HCEC 1CT (cell line): ENCODE results near the gene FCHO2.

ENCODE experiments used
- DNase-seq: peaks from one replicate; pipeline ENCODE4 v3.0.0-alpha.2; 2017

The FCHO2 gene

DNA sequence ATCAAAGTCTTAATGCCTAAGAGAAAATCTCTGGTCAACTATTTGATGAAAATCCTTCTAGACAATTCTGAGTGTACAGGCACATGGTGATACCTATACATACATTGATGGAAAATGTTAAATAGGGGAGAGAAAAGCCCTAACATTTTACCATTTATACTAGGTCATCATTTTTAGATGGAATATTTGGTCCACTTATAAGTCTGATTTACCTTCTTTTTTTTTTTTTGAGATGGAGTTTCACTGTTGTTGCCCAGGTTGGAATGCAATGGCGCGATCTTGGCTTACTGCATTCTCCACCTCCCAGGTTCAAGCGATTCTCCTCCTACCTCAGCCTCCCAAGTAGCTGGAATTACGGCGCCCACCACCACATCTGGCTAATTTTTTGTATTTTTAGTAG is 81.7 kb downstream of the FCHO2 start:
- no peak for DNase-seq

DNA sequence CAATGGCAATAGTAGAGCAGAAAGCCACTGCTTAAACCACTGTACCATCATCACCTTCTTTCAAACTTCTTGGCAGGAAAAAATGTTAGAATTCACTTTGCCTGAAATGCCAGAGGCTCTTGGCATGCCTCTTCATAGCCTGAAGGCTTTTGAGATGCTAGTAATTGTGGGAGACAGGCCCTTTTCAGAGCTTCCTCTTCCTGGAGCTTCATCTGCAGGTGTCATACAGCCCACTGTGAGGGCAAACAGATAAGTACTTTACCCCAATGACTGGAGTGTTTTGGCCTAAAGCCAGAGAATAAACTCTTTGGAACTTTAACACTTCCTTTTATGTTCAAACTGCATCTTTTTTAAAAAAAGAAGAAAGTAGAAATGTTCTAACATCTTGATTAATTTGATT is 83.2 kb downstream of the FCHO2 start:
- no peak for DNase-seq

- DNase-seq, result no peak
These were observed 87.2 kb downstream of the FCHO2 start for GRCh38 chr5:73042993-73043392.

DNA sequence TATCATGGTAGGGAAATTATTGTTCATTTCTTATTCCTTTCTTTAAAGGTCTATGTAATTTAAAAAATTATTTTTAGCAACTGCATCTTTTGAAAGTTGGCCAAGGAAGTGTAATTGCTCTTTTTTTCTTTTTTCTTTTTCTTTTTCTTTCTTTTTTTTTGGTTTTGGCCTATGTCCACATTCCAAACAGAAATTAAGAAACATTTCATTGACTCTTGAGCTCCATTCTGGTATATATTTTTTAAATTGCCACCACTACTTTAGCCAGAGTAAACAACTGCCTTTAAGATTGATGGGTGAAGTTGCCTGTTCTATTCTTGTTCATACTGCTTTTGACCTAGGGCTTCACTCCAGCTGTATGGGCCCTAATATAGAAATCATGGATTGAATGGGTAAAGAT is 88.7 kb downstream of the FCHO2 start:
- no peak for DNase-seq

DNA sequence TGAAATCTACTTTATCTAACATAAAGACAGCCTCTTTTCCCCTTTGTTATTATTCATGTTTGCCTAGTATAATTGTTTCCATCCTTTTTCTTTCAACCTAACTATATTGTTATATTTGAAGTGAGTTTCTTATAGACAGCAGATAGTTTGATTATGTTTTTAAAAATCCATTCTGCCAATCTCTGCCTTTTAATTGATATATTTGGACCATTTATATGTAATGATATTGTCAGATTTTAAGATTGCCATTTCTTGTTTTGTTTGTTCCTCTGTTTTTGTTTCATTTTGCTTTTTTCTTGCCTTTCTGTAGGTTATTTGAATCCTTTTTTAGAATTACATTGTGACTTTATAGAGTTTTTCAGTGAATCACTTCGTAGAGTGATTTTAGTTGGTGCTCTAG is 89.8 kb downstream of the FCHO2 start:
- DNase-seq, result no peak

DNA sequence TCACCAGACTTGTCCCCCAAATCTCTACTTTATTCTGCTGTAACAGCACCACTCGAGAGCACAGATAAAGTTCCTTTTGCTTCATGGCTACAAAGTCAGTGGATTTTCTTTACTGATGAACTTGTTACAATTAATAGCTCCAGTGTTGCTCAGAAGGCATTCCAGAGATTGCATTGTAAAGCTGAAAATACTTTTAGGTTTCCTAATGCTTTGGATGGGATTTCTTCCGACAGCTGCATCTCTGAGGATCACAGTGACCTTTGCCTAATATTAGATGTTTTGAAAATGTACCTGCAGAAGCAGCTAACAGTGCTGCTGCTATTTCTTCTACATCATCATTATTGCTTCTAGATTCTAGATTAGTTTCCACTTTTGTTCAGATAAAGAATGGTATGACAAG is 105.8 kb downstream of the FCHO2 start:
- no peak for DNase-seq

DNA sequence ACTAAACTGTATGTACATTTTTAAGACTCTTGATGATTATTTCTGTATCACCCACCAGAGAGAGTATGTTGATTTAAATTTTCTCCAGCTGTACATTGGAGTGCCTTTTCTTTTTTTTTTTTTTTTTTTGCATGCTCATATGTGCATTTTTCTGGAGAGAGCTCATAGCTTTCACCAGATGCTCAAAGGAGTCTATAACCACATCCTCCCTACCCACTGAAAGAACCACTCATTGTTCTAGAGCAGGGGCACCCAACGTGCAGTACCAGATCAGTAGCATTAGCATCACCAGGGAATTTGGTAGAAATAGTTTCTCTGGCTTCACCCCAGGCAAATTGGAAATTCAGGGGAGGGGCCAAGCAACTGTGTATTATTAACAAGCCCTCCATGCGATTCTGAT is 110.6 kb downstream of the FCHO2 start:
- peak; percentile 85 for DNase-seq

DNA sequence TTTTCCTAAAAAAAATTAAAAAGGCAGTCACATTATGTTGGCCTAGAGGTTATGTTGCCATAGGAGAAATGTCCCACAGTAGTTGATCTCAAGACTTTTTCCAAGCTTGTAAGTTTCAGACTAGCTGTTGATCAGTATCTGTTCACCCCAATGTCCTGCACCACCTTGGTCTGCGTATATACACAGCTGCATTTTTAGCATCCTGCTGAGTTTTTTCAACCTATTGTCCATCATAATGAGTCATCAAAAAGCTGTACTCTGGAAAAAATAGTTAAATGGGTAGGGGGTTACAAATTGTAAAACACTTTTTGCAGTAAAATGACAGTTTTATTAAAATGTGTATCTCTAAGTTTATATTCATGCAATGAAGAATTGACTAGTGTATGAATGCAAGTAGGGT is 111.4 kb downstream of the FCHO2 start:
- DNase-seq, result no peak

GRCh38 chr5:73081093-73081492 is 125.3 kb downstream of the FCHO2 start:
- DNase-seq, result no peak

DNA sequence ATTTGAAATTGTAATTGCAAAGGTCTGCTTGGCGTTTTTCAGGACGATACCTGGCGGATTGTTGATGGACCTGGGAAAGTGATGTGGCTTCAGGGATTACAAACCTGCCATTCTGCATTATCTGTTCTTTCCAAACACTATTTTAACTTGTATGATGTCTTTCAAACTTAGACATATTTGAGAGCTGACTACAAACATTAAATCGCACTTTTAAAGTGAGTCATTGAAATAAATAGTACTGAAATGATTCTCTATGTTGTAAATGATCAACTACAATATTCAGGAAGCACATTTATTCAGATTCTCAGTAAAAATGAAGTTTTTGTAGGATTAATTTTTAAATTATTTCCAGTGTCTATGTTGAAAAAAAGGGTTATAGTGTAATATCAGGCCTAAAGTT is 132.2 kb downstream of the FCHO2 start:
- peak; percentile 71 for DNase-seq

- DNase-seq, result peak; percentile 74
These were observed 138.1 kb downstream of the FCHO2 start for GRCh38 chr5:73093943-73094342.

- DNase-seq, result no peak
These were observed 138.6 kb downstream of the FCHO2 start for GRCh38 chr5:73094415-73094814.

DNA sequence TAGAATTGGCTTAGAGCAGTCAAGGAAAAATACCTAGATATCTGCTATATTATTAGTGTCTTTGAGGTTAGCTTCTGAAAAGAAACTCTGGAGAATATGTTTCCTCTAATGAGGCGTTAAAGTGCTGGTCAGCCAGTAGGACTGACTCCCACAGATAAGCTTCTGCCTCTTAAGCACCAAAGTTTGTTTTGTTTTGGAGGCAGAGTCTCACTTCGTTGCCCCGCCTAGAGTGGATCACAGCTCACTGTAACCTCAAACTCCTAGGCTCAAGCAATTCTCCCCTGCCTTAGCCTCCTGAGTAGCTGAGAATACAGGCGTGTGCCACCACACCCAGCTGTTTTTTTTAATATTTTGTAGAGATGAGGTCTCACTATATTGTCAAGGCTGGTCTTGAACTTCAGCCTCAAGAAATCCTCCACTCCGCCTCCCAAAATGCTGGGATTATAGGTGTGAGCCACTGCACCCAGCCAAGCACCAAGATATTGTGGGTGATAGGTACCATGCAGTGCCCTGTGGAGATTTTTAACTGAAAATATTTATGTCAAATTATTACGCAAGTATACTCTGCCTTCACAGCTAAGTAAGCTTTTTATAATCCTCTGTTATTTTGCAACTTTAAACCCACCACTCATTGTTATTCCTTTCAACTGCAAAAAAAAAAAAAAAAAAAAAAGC is 139.9 kb downstream of the FCHO2 start:
- no peak for DNase-seq

DNA sequence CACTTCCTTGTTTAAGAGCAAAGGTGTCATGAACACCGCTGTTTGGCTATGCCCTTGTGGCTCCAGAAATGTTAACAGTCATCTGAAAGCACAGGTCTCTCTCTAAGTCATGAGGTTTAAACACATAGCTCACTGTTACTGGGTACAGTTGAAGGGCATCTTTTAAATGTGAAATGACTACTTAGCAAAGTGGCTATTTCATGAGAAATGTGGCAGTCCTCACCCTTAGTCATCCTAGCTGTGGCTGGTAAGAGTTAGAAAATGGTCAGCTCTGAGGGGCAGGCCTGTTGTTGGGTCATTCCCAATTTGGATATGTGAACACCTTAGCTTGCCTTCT is 140.4 kb downstream of the FCHO2 start:
- no peak for DNase-seq

DNA sequence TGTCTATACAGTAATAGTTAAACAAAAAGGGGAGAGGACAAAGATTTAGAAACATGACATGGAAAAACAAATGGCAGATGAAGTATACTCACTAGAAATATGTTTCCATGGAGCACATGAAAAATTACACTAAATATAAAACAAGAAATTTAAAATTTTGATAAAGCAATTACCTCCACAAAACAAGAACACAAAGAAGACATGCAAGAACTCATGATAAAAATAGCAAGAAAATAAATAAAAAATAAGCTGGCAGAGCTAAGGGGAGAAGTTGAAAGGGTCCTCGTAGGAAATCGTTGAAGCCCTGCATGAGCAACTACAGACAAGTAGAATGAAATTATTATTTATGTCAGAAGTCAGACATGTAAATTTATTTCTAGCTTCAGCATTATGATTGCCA is 141.9 kb downstream of the FCHO2 start:
- no peak for DNase-seq

- no peak for DNase-seq
These were observed 144.3 kb downstream of the FCHO2 start for GRCh38 chr5:73100109-73100508.

DNA sequence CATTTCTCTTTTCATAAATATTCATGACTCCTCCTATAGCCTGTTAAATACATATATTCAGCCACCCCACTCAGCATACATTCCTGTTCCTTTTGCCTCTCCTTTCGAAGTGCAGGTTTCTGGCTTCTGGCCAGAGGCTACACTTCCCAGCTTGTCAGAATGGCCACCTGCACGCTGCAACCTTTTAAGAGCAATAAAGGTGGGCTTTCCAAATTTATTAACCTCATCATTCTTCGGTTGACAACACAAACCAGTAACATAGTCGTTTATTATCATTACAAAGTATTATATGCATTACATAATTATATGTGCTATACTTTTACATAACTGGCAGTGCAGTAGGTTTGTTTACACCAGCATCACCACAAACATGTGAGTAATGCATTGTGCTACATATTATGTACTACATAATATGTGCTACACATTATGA is 148.0 kb downstream of the FCHO2 start:
- DNase-seq, result peak; percentile 9

- no peak for DNase-seq
These were observed 148.5 kb downstream of the FCHO2 start for GRCh38 chr5:73104326-73104725.

DNA sequence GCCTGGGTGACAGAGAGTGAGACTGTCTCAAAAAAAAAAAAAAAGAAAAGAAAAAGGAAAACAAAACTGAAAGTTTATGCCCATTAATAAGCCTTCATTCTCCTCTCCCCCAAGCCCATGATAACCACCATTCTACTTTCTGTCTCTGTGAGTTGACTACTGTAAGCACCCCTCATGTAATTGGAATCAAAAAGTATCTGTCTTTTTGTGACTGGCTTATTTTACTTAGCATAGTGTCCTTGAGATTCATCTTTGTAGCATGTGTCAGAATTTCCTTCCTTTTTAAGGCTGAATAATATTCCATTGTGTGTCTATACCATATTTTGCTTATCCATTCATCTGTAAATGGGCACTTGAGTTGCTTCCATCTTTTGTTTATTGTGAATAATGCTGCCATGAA is 150.5 kb downstream of the FCHO2 start:
- DNase-seq, result no peak

DNA sequence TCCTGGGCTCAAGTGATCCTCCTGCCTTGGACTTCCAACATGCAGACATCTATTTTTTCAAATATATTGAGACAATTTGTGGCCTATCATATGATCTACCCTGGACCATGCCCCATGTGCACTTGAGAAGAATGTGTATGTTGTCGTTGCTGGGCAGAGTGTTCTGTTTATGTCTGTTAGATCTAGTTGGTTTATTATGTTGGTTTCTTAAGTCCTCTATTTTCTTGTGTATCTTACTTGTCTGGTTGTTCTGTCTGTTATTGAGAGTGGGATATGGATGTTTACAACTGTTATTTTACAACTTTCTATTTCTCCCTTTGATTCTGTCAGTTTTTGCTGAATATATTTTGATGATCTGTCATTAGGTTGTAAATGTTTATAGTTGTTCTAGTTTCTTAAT is 154.3 kb downstream of the FCHO2 start:
- DNase-seq, result no peak

GRCh38 chr5:73111536-73111935 is 155.7 kb downstream of the FCHO2 start:
- no peak for DNase-seq

DNA sequence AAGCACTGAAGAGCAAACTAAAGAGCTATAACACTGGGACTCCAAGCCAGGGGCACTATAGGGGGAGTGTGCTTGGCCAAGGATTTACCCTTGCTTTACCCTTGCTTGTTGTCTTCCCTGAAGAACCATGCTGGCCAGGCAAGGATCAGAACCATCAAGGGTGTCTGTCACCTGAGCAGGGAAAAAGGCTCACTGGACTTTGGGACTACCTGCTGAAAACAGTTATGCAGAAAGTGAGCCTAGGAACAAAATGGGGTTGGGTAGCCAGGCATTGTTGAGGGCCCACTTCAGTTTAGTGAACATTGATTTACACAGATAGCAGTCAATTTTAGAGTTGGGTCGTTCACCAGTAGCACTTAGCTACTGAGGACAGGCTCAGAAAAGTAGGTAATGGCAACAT is 156.5 kb downstream of the FCHO2 start:
- DNase-seq, result no peak

DNA sequence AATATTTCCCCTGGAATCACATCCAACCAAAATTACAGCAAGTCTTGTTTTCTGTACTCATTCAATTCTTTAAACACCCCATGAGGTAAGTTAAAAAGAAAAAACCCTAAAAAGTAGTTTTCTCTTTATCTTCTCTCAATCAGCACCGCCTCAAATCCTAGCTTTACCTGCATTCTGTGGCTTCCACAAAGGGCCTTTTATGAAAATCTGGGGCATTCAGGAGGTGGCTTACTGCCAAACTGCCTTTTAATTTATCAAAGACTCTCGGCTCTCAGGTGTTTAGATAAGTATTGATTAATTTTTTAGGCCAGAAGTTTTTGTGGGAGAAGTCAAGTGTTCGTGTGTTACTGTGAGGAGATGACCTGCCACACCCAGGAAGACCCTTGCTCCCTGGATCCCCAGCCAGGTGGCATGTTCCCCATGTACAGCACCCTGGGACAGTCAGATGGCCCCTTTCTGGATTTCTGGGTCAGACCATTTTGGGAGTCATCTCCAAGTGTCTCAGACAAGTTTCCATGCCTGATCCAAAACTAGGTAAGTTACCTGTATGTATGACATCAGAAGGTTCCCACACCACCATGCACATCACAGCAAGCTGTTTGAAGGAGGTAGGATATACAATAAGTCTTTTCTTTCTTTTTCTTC is 158.3 kb downstream of the FCHO2 start:
- DNase-seq, result no peak

GRCh38 chr5:73115399-73116051 is 159.7 kb downstream of the FCHO2 start:
- peak; percentile 96 for DNase-seq

GRCh38 chr5:73116506-73116905 is 160.7 kb downstream of the FCHO2 start:
- no peak for DNase-seq
